AG09309 (cell line): ENCODE data around the gene DHCR7.

Experiments
- DNase-seq: peaks from one replicate; pipeline ENCODE4 v3.0.0-alpha.2; 2010; ENCODE audit warnings: low read depth
- H3K4me3 ChIP-seq: 2 replicates; pipeline ENCODE4 v1.5.1; 2011; ENCODE audit warnings: mild to moderate bottlenecking, low read depth, low read length, moderate library complexity; ENCODE audit not compliant: control insufficient read depth
- TF ChIP-seq, protein P1 (sequence below): IDR thresholded peaks from 2 replicates; pipeline ENCODE4 v1.5.1; 2011; ENCODE audit warnings: mild to moderate bottlenecking, low read depth, low read length, inconsistent platforms; ENCODE audit not compliant: insufficient read depth, control insufficient read depth; ENCODE audit errors: missing control alignments

DHCR7 gene

DNA sequence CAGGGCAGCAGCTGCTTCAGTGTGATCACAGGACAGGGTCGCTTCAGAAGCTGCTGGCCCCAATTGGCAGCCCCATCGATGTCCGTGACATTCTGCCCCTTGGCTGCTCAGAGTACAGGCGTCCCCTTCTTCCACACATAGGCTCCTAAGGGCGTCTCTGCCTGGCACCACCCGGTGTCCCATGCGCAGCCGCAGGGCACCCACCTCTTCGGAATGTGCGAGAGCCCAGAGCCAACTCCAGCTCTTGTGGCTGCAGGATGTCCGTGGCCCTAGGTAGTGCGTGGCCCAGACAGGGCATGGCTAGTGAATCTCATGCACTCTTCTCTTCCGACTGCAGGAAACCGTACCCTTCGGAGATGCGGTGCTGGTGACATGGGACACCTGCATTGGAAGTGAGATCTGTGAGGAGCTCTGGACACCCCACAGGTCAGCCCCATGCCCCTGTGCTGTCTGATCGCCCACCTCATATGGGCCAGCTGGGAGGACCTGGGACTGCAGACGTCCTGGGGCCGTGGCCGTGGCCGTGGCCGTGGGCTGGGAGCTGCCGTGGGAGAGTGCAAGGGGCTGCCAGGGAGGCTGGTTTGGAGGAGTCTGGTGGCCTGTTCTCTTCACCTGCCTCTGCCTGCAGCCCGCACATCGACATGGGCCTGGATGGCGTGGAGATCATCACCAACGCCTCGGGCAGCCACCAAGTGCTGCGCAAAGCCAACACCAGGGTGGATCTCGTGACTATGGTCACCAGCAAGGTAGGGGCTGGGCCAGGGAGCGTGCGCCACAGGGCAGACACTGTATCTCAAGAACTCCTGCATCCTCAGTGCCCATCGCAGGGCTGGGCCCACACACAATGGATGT lies 25.0 kb upstream of the DHCR7 start:
- DNase-seq: no peak
- TF ChIP-seq, protein P1, sequence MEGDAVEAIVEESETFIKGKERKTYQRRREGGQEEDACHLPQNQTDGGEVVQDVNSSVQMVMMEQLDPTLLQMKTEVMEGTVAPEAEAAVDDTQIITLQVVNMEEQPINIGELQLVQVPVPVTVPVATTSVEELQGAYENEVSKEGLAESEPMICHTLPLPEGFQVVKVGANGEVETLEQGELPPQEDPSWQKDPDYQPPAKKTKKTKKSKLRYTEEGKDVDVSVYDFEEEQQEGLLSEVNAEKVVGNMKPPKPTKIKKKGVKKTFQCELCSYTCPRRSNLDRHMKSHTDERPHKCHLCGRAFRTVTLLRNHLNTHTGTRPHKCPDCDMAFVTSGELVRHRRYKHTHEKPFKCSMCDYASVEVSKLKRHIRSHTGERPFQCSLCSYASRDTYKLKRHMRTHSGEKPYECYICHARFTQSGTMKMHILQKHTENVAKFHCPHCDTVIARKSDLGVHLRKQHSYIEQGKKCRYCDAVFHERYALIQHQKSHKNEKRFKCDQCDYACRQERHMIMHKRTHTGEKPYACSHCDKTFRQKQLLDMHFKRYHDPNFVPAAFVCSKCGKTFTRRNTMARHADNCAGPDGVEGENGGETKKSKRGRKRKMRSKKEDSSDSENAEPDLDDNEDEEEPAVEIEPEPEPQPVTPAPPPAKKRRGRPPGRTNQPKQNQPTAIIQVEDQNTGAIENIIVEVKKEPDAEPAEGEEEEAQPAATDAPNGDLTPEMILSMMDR: no peak
- H3K4me3 ChIP-seq: no peak overlapping the region

DNA sequence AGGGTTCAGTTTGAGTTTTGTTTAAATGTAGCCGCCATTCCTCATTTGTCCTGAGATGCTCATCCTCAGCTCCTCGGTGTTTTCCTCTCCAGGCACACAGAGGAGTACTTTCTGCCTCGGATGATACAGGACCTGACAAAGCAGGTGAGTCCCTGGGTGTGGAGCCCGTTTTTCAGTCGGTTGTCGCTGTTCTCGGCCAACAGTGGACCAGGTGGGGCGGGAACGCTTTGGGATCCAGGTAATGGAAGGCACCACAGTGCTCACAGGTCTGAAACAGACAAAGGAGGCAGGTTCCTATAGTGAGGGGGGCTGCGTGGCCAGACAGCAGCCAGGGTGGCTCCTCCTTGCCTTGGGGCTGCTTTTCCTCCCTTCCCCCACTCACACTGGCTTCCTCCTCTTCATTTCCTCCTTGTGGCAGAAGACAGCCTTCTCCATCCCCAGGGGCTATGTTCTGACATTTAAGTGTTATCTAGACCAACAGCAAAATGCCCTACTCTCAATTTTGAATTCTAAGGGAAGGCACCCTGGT lies 24.2 kb upstream of the DHCR7 start:
- TF ChIP-seq, protein P1: no peak
- no peak for DNase-seq

DNA sequence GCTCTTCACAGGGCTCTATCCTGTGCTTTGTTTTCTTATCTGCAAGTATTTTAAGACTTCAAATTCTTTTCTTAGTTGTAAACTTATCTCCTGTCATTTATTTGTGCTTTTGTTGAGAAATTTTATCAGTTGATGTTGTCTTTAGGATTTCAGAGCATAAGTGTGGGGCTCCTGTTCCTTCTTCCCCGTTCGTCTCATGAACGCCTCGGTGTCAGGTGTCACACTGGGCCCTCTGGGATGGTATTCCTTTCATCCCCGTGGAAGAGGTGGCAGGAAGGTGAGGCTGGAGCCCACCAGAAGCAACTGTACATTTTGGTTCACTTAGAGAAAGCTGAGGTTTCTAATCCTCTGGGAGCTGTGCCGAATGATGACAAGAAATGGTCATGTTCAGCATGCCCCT lies 22.8 kb upstream of the DHCR7 start:
- TF ChIP-seq, protein P1: no peak
- DNase-seq: no peak

More for the DNA sequence above, 24.2 kb upstream of the DHCR7 start:
- H3K4me3 ChIP-seq: no peak overlapping the region

DNA sequence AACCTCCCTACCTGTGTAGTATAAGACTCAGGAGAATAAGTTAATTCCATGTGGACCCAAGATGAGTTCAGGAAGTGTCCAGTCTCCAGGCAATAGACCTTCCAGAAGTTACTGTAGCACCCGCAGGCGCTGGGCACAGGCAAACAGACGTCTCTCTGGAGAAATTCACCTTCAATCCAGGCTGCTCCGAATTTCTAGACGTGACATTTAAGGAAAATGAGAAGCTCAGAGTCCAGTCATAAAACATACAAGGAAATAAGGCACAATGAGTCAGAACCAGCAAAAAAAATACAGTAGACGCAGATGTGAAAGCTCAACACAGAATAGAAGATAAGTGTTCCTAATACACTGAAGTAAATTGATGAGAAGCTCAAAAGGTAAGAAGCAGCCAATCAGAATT lies 19.0 kb upstream of the DHCR7 start:
- no peak for DNase-seq
- H3K4me3 ChIP-seq: no peak overlapping the region
- TF ChIP-seq, protein P1: no peak

More for the DNA sequence above, 22.8 kb upstream of the DHCR7 start:
- no peak overlapping the region for H3K4me3 ChIP-seq

- TF ChIP-seq, protein P1: no peak
- no peak for DNase-seq
- no peak overlapping the region for H3K4me3 ChIP-seq
Observed at GRCh38 chr11:71466358-71466757, 18.2 kb upstream of the DHCR7 start.

- H3K4me3 ChIP-seq: no peak overlapping the region
- TF ChIP-seq, protein P1: no peak
- DNase-seq: no peak
Observed at GRCh38 chr11:71465054-71465453, 16.9 kb upstream of the DHCR7 start.
